HG03432 (cell line): ENCODE measurements around the gene CYP8B1.

Experiments
- ATAC-seq: cut with Tn5 transposase; IDR thresholded peaks from one replicate; pipeline ENCODE4 v1.9.1; 2021; ENCODE audit warnings: mild to moderate bottlenecking, moderate library complexity; ENCODE audit not compliant: unreplicated experiment

CYP8B1 gene

GRCh38 chr3:42827654-42828053, 48.0 kb downstream of the CYP8B1 start:
- ATAC-seq, result no peak

GRCh38 chr3:42827023-42827422, 48.7 kb downstream of the CYP8B1 start:
- ATAC-seq, result no peak

- no peak for ATAC-seq
Measured at GRCh38 chr3:42826141-42826540, 49.5 kb downstream of the CYP8B1 start.

DNA sequence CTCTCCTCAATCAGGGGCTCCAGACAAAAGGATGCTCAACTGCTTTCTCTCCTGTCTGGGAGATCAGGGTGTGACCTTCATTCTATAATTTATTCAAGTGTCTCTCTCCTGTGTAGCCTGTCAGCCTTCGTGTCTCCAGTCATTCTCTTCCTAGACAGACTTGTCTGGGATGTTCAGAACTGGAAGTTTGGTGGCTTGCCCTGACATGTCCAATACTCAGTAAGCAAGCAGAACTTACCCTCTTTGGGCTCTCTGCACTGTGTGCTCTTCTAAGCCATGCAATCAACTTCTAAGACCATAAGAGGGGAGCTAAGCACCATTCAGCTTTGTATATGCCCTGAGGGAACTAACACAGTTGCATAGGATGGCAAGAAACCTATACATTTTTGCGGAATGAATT, 52.3 kb downstream of the CYP8B1 start:
- no peak for ATAC-seq

DNA sequence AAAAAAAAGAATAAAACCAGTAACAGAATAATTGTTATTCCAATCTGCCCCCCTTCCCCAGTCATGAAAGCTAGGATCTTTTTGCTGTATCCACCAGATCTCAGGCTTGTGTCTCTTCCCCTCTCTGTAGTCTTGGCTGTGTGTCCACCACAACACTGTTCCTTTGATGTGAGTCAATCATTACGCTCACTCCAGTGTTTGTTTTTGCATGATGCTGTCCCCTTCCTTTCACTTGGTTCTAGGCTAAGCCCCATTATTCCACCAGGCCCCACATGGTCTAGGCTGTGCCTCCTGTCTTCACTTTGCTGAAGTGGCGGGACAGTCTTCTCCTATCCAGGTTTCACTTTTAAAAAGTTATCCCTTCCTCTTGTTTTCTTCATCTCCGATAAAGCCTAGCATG, 52.9 kb downstream of the CYP8B1 start:
- no peak for ATAC-seq
